HG02623 (cell line): ENCODE measurements around the gene TRDMT1.
"Not testable (repeated sequence)": the region's sequence is repeated elsewhere in the genome, so short reads cannot be mapped to it uniquely, and the experiment has no call there.

Experiments used
- ATAC-seq: cut with Tn5 transposase; IDR thresholded peaks from one replicate; pipeline ENCODE4 v1.9.1; 2021; ENCODE audit warnings: moderate library complexity; ENCODE audit not compliant: unreplicated experiment

The TRDMT1 gene

GRCh38 chr10:17134737-17135260 is 66.7 kb downstream of the TRDMT1 start:
- ATAC-seq: no peak

- ATAC-seq: no peak
These were observed 67.2 kb downstream of the TRDMT1 start for GRCh38 chr10:17134282-17134681.

GRCh38 chr10:17129741-17130140 is 71.7 kb downstream of the TRDMT1 start, which contains the start of gene CUBN:
CUBN (minus strand) TSS chr10:17129811; CDS start chr10:17129765, 46 bp downstream.
- ATAC-seq: no peak

- ATAC-seq: no peak
These were observed 73.2 kb downstream of the TRDMT1 start for GRCh38 chr10:17128261-17128660.

- ATAC-seq: no peak
These were observed 75.1 kb downstream of the TRDMT1 start for GRCh38 chr10:17126327-17126726.

GRCh38 chr10:17125206-17125893 is 76.1 kb downstream of the TRDMT1 start:
- no peak for ATAC-seq

GRCh38 chr10:17123961-17124360 is 77.5 kb downstream of the TRDMT1 start:
- no peak for ATAC-seq

GRCh38 chr10:17122726-17123661 is 78.5 kb downstream of the TRDMT1 start:
- ATAC-seq: no peak

- ATAC-seq: no peak
These were observed 79.4 kb downstream of the TRDMT1 start for GRCh38 chr10:17122052-17122451.

- ATAC-seq: no peak
These were observed 80.8 kb downstream of the TRDMT1 start for GRCh38 chr10:17120694-17121093.

GRCh38 chr10:17119845-17120244 is 81.6 kb downstream of the TRDMT1 start:
- no peak for ATAC-seq

GRCh38 chr10:17116193-17116592 is 85.3 kb downstream of the TRDMT1 start:
- no peak for ATAC-seq

GRCh38 chr10:17115683-17116082 is 85.8 kb downstream of the TRDMT1 start:
- ATAC-seq: no peak

GRCh38 chr10:17114878-17115444 is 86.5 kb downstream of the TRDMT1 start:
- not testable (repeated sequence) for ATAC-seq

GRCh38 chr10:17113889-17114540 is 87.5 kb downstream of the TRDMT1 start:
- no peak for ATAC-seq

GRCh38 chr10:17113346-17113745 is 88.1 kb downstream of the TRDMT1 start:
- no peak for ATAC-seq

- ATAC-seq: no peak
These were observed 88.9 kb downstream of the TRDMT1 start for GRCh38 chr10:17112566-17112965.

GRCh38 chr10:17109475-17110207 is 91.8 kb downstream of the TRDMT1 start:
- no peak for ATAC-seq

- ATAC-seq: no peak
These were observed 92.4 kb downstream of the TRDMT1 start for GRCh38 chr10:17109046-17109445.

GRCh38 chr10:17106991-17107390 is 94.5 kb downstream of the TRDMT1 start:
- ATAC-seq: no peak
